22Rv1 (cell line): ENCODE measurements around the gene KDM3B.

Experiments used
- H3K27ac ChIP-seq: fragments of 450-650 bp; 2 replicates; pipeline ENCODE4 v1.5.1; 2017
- CTCF ChIP-seq: fragments of 450-650 bp; IDR thresholded peaks from 2 replicates; pipeline ENCODE4 v1.5.1; 2017; ENCODE audit warnings: mild to moderate bottlenecking
- ZFX ChIP-seq: fragments of 450-650 bp; IDR thresholded peaks from 2 replicates; pipeline ENCODE4 v1.6.1; 2017; ENCODE audit warnings: antibody characterized with exemption, borderline replicate concordance

KDM3B gene

DNA sequence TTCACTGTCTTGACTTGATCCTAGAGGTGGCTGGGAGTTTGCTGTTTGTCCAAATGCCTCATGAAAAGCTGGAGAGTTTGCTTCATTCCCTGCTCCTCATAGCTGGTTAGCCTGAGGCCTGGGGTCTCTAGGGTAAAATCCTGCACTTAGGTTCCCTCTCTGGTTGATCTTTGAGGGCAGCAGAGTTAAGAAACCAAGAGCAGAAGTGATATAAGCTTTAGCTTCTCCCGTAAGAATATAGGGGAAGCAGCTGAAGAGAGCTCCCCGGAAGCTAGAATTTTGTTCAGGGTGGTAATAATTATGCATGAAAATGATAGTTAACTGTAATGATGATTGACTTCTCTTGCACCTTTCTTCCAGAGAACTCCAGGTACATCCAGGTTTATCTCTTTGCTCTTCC is 13.0 kb upstream of the KDM3B start:
- H3K27ac ChIP-seq, result peak overlapping the region; percentile 81; the same call in 1 of the 2 replicates
- no peak for TF ChIP-seq ZFX
- no peak for TF ChIP-seq CTCF

GRCh38 chr5:138340008-138340407 is 12.5 kb upstream of the KDM3B start:
- TF ChIP-seq ZFX (no peak), CTCF (no peak)
- peak overlapping the region; percentile 81; the same call in 1 of the 2 replicates for H3K27ac ChIP-seq

- no peak for TF ChIP-seq CTCF
- no peak for TF ChIP-seq ZFX
- H3K27ac ChIP-seq, result no peak overlapping the region
These were observed 7.4 kb upstream of the KDM3B start for GRCh38 chr5:138344887-138345622.

DNA sequence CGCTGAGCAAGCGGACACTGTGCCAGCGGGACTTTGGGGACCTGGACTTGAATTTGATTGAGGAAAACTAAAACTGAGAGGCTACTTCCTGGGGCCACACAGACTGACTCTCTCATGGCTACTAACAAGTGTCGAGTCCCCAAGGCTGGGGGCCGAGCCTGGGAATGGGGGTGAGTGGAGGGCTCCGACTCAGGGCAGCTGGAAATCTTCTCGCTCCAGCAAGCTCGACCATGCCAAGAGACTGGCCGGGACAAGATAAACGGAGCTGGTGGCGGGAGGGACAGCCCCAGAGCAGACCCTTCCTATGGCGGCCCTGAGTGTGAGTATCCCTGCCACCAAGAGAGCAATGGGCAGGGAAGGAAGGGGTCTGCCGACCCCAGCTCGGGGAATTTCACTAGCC is 5.6 kb upstream of the KDM3B start:
- TF ChIP-seq CTCF (no peak), ZFX (no peak)
- H3K27ac ChIP-seq, result no peak overlapping the region

DNA sequence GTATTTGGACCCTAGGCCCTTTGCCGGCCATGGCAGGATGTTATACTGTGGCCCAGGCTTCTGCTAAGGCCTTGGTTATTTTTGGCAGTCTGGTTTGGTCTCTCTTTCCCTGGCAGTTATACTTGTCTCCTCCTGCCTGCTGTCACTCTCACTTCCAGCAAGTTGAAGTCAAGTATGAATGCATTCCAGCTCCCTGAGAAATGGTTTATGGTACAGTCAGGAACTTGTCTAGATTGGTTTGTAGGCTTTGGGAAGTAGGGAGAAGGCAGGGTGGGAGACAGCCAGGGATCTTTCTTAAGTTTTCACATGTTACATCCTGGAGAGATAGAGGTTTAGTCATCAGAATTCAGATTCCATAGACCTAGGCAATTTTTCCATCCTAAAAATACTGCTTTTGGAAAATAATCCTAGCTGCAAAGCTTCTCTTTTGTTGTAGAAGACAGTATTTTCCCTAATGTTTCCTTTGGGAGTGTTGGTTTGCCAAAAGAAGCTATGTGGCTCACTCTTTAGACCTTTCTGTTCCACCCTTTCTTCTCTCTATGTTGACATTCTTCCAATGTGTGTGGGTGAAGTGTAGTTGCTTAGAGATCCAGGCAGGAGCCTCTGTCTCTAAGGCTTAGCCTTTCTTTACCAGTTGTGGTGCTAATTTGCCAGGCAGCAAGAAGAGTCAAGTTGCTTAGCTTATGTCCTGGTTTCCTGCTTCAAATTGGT is 2.5 kb upstream of the KDM3B start:
- no peak for TF ChIP-seq ZFX
- TF ChIP-seq CTCF, result no peak
- no peak overlapping the region for H3K27ac ChIP-seq

DNA sequence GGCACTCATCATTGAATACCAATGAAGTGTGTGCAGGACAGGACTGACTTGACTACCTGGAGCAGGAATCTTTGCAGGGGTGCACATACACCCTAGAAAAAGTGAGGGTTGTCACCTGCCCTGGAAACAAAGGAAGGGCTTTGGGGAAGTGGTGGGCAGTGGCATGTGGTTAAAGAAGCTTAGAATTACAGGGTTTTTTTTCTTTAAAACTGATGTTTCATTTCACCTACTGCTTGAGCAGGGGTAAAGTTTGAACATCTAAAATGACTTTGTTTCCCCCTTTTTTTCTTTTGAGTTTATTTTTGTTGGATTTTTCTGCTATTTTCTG is 2.0 kb upstream of the KDM3B start:
- TF ChIP-seq ZFX (no peak), CTCF (no peak)

DNA sequence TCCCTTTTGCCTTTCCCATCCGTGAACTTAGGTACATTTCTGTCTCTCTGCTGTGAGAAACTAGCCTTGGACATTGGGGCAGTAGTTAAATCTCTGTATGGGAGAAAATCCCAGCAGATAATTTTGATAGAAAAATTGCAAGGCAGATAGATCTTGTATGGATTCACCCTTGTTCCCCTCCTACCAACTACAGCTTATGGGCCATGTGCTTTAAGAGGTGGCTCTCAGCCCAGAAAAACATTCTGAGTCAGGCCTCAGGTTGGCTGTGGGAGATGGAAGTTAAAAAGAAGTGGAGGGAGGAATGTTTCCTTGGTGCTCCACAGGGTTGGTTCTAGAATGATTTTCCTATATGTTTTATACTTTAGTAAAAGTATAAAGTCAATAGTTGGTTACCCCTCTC is 1.4 kb upstream of the KDM3B start:
- peak overlapping the region; percentile 81; the same call in 1 of the 2 replicates for H3K27ac ChIP-seq
- TF ChIP-seq CTCF (no peak), ZFX (no peak)

More for the DNA sequence above, 2.0 kb upstream of the KDM3B start:
- no peak overlapping the region; the same call in 1 of the 2 replicates for H3K27ac ChIP-seq
